A549 (cell line): ENCODE results near the gene WWP2.

Source experiments
- POLR2A ChIP-seq: IDR thresholded peaks from 2 replicates; pipeline ENCODE4 v1.6.1; 2012; ENCODE audit warnings: mild to moderate bottlenecking, low read length
- POLR2AphosphoS2 ChIP-seq: conservative IDR thresholded peaks from 2 replicates; pipeline ENCODE4 v1.6.1; 2012; ENCODE audit warnings: low read length, improper control_type of control experiment, inconsistent platforms
- TF ChIP-seq, protein P1 (sequence below): fragments of >200 bp; sonication (Bioruptor Twin); formaldehyde crosslinking; IDR thresholded peaks from 3 replicates; pipeline ENCODE4 v1.5.1; 2016

DNA sequence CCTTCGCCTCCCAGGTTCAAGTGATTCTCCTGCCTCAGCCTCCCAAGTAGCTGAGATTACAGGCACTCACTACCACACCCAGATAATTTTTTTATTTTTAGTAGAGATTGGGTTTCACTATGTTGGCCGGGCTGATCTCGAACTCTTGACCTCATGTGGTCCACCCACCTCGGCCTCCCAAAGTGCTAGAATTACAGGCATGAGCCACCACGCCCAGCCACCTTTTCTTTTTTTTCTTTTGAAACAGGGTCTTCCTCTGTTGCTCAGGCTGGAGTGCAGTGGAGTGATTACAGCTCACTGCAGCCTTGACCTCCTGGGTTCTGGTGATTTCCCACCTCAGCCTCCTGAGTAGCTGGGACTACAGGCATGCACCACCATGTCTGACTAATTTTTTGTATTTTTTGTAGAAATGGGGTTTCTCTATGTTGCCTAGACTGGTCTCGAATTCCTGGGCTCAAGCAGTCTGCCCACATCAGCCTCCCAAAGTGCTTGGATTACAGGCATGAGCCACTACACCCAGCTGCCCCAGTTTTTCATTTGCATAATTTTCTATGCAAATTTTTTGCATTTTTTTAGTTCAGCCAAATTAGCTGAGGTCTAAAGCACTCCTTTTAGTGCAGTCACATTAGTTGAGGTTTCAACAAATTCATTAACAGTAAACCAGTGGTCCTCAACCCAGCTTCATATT lies 11.3 kb downstream of the WWP2 start:
- TF ChIP-seq POLR2AphosphoS2, result no peak
- TF ChIP-seq, protein P1, sequence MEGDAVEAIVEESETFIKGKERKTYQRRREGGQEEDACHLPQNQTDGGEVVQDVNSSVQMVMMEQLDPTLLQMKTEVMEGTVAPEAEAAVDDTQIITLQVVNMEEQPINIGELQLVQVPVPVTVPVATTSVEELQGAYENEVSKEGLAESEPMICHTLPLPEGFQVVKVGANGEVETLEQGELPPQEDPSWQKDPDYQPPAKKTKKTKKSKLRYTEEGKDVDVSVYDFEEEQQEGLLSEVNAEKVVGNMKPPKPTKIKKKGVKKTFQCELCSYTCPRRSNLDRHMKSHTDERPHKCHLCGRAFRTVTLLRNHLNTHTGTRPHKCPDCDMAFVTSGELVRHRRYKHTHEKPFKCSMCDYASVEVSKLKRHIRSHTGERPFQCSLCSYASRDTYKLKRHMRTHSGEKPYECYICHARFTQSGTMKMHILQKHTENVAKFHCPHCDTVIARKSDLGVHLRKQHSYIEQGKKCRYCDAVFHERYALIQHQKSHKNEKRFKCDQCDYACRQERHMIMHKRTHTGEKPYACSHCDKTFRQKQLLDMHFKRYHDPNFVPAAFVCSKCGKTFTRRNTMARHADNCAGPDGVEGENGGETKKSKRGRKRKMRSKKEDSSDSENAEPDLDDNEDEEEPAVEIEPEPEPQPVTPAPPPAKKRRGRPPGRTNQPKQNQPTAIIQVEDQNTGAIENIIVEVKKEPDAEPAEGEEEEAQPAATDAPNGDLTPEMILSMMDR, result no peak
- TF ChIP-seq POLR2A, result no peak
